Liver (tissue), 9 donors: ENCODE measurements around the gene C3orf52. TPM values are rescaled to one million over a fixed set of nuclear protein-coding genes. Genes with fewer than 3 reads are reported as not detected.

ENCODE experiments used
- DNase-seq: peaks from one replicate; pipeline ENCODE4 v3.0.0-alpha.2; 2017; ENCODE audit warnings: low spot score
- H3K27ac ChIP-seq, 2 donors: one replicate each; pipeline ENCODE4 v1.7.0; 2013; ENCODE audit warnings: inconsistent platforms in 2 of 2, low read length in 2 of 2, control low read depth in 1 of 2, low read depth in 1 of 2, mild to moderate bottlenecking in 1 of 2
- H3K27me3 ChIP-seq, 4 donors: one replicate each; pipeline versions ENCODE4 v1.6.1 to v1.7.0; 2013; ENCODE audit warnings: low read length in 3 of 4, inconsistent platforms in 1 of 4, mild to moderate bottlenecking in 1 of 4, moderate library complexity in 1 of 4; ENCODE audit not compliant: control insufficient read depth in 4 of 4, insufficient read depth in 4 of 4
- H3K36me3 ChIP-seq, 4 donors: one replicate each; pipeline versions ENCODE4 v1.6.1 to v1.7.0; 2013; ENCODE audit warnings: low read length in 3 of 4, mild to moderate bottlenecking in 3 of 4, low read depth in 1 of 4, moderate library complexity in 1 of 4; ENCODE audit not compliant: control insufficient read depth in 4 of 4, insufficient read depth in 3 of 4
- H3K4me1 ChIP-seq, 4 donors: one replicate each; pipeline versions ENCODE4 v1.6.1 to v1.7.0; 2013; ENCODE audit warnings: low read length in 3 of 4, mild to moderate bottlenecking in 3 of 4, moderate library complexity in 1 of 4; ENCODE audit not compliant: control insufficient read depth in 4 of 4, insufficient read depth in 4 of 4
- H3K4me3 ChIP-seq, 3 donors: one replicate each; pipeline versions ENCODE4 v1.6.1 to v1.7.0; 2013; ENCODE audit warnings: low read length in 3 of 3, control low read depth in 1 of 3, low read depth in 1 of 3, mild to moderate bottlenecking in 1 of 3
- H3K9ac ChIP-seq, 2 donors: one replicate each; pipeline ENCODE4 v1.7.0; 2013; ENCODE audit warnings: low read length in 2 of 2, mild to moderate bottlenecking in 2 of 2, moderate library complexity in 2 of 2, control low read depth in 1 of 2, low read depth in 1 of 2
- H3K9me3 ChIP-seq, 4 donors: one replicate each; pipeline versions ENCODE4 v1.6.1 to v1.7.0; 2013; ENCODE audit warnings: low read length in 3 of 4; ENCODE audit not compliant: control insufficient read depth in 4 of 4
- ATF3 ChIP-seq: IDR thresholded peaks from 2 replicates; pipeline ENCODE4 v1.6.1; 2016; ENCODE audit warnings: antibody characterized with exemption
- CTCF ChIP-seq: fragments of 150-350 bp; IDR thresholded peaks from 2 replicates; pipeline ENCODE4 v1.5.1; 2017; ENCODE audit warnings: improper control_type of control experiment, low read depth, low read length; ENCODE audit not compliant: missing input control
- EGR1 ChIP-seq, 2 donors: IDR thresholded peaks; 2 replicates each; pipeline ENCODE4 v1.6.1; 2016 to 2018; ENCODE audit warnings: antibody characterized with exemption in 2 of 2, low read depth in 2 of 2
- FOXA1 ChIP-seq: IDR thresholded peaks from 2 replicates; pipeline ENCODE4 v1.6.1; 2016; ENCODE audit warnings: antibody characterized with exemption
- FOXA2 ChIP-seq: IDR thresholded peaks from 2 replicates; pipeline ENCODE4 v1.6.1; 2016; ENCODE audit warnings: antibody characterized with exemption
- GABPA ChIP-seq, 2 donors: IDR thresholded peaks in 1 of 2; conservative IDR thresholded peaks in 1 of 2; 2 replicates each; pipeline ENCODE4 v1.6.1; 2016; ENCODE audit warnings: antibody characterized with exemption in 2 of 2, mild to moderate bottlenecking in 1 of 2, moderate library complexity in 1 of 2
- HNF4A ChIP-seq, 2 donors: conservative IDR thresholded peaks; 2 replicates each; pipeline ENCODE4 v1.6.1; 2016; ENCODE audit warnings: antibody characterized with exemption in 2 of 2, mild to moderate bottlenecking in 2 of 2
- HNF4G ChIP-seq: IDR thresholded peaks from 2 replicates; pipeline ENCODE4 v1.6.1; 2016; ENCODE audit warnings: antibody characterized with exemption
- JUND ChIP-seq, 2 donors: IDR thresholded peaks; 2 replicates each; pipeline ENCODE4 v1.6.1; 2016; ENCODE audit warnings: antibody characterized with exemption in 2 of 2
- MAX ChIP-seq: IDR thresholded peaks from 2 replicates; pipeline ENCODE4 v1.6.1; 2016; ENCODE audit warnings: antibody characterized with exemption
- NR2F2 ChIP-seq: IDR thresholded peaks from 2 replicates; pipeline ENCODE4 v1.6.1; 2016; ENCODE audit warnings: antibody characterized with exemption
- RAD21 ChIP-seq, 2 donors: IDR thresholded peaks; 2 replicates each; pipeline ENCODE4 v1.6.1; 2016; ENCODE audit warnings: antibody characterized with exemption in 2 of 2, mild to moderate bottlenecking in 2 of 2
- REST ChIP-seq: IDR thresholded peaks from 2 replicates; pipeline ENCODE4 v1.6.1; 2016; ENCODE audit warnings: antibody characterized with exemption, mild to moderate bottlenecking
- RXRA ChIP-seq, 2 donors: IDR thresholded peaks; 2 replicates each; pipeline ENCODE4 v1.6.1; 2017 to 2018; ENCODE audit warnings: antibody characterized with exemption in 2 of 2, mild to moderate bottlenecking in 1 of 2
- SP1 ChIP-seq: IDR thresholded peaks from 2 replicates; pipeline ENCODE4 v1.6.1; 2018; ENCODE audit warnings: antibody characterized with exemption, mild to moderate bottlenecking
- TAF1 ChIP-seq: conservative IDR thresholded peaks from 2 replicates; pipeline ENCODE4 v1.6.1; 2016; ENCODE audit warnings: antibody characterized with exemption, mild to moderate bottlenecking
- YY1 ChIP-seq: IDR thresholded peaks from 2 replicates; pipeline ENCODE4 v1.6.1; 2016; ENCODE audit warnings: antibody characterized with exemption, mild to moderate bottlenecking
- ZBTB33 ChIP-seq: IDR thresholded peaks from 2 replicates; pipeline ENCODE4 v1.6.1; 2016; ENCODE audit warnings: antibody characterized with exemption
- WGBS: extraction: QIAGEN DNeasy Blood & Tissue Kit; methylation state at CpG from one replicate; pipeline ENCODE4 v1.1.7; 2013; 5-methylcytosine and 5-hydroxymethylcytosine counted together
- polyA plus RNA-seq, 2 donors: library from polyadenylated mRNA; stranded (reverse) in 1 of 2; unstranded in 1 of 2; fragments of 200-250 nt in 1 of 2; fragments of >200 nt in 1 of 2; fragmentation: Nextera tagmentation in 1 of 2; extraction: Ambion mirVana in 1 of 2; gene quantifications; one replicate each; pipeline versions ENCODE4 v1.2.1 to v1.2.3, GENCODE V29; 2013 to 2015
- total RNA-seq, 2 donors: library from RNA; depleted of rRNA; stranded (reverse); fragments of >200 nt; gene quantifications; one replicate each; pipeline ENCODE4 v1.2.3, GENCODE V29; 2014
- donor health status: healthy.
- donor health status: healthy.
- donor health status: healthy.
- donor health status: healthy.
- donor health status: healthy.

Gene C3orf52
- total and polyA plus RNA-seq, 4 donors = 0.10 to 1.8 (median 0.47) TPM; not detected in 1

GRCh38 chr3:112074006-112074405 lies 12.2 kb upstream of the C3orf52 start:
- no peak overlapping the region for H3K27ac ChIP-seq
- no peaks in the 10 kb centered on the region for H3K4me1 ChIP-seq
- TF ChIP-seq HNF4G (no peak), GABPA (IDR thresholded peaks at IDR 0.05 in 1 of 2, conservative IDR thresholded peaks at IDR 0.05 in 1 of 2) (no peak), YY1 (no peak), HNF4A (conservative IDR thresholded peaks at IDR 0.05) (no peak), FOXA2 (no peak), SP1 (no peak), EGR1 (IDR thresholded peaks at IDR 0.05; ENCODE audit: low read depth in 2 of 2) (no peak), RAD21 (IDR thresholded peaks at IDR 0.05) (no peak), NR2F2 (no peak), FOXA1 (no peak), JUND (IDR thresholded peaks at IDR 0.05) (no peak), ATF3 (no peak), CTCF (no peak), MAX (no peak), REST (no peak), RXRA (IDR thresholded peaks at IDR 0.05) (no peak), ZBTB33 (no peak), TAF1 (no peak)
- no peak overlapping the region for H3K9ac ChIP-seq
- no peaks in the 10 kb centered on the region for H3K36me3 ChIP-seq
- no peak overlapping the region for H3K4me3 ChIP-seq
- H3K27me3 ChIP-seq = no peaks in the 10 kb centered on the region
- DNase-seq = no peak
- 84% methylated on average over 2 of the region's 2 CpGs for WGBS
- H3K9me3 ChIP-seq = no peaks in the 10 kb centered on the region
